ENCODE data around the gene GPATCH1.
A peak's percentile ranks its signal among the peaks of the same experiment; 100 is the strongest.

Gene GPATCH1

DNA sequence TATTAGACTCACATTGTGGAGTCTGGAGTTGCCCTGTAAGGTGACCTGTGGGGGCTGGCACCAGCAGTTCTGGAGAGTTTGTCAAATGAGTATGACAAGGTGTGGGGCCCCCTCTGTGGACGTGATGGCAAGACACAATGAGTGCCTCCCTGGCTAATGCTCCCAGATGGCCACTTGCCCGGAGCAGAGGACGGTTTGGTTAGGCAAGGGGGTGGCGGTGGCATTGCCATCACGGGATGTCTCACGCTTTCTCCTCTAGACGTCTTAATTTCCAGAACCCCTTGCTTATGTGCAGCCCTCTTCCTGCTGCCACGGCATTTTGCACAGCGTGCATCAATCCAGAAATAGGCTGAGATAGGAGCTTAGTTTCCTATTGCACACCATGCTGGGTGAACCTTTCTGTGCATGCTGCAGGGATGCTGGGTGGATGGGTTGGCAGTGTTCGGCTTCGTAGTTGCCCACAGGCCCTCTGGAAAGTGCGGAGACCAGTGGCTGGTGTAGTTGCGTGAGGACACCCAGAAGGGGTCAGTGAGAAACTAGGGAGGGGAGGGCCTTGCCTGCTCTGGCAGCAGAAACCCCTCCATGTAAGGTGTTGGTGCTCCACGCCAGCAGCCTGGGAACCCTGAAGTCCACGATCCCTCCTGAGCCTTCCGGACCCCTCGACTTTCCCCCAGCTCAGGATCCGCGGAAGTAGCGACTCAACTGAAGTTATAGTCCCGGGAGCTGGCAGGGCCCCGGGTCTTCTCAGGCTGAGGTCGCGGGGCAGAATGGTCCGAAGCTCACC, 95.1 kb downstream of the GPATCH1 start:
- TF ChIP-seq, protein P1, sequence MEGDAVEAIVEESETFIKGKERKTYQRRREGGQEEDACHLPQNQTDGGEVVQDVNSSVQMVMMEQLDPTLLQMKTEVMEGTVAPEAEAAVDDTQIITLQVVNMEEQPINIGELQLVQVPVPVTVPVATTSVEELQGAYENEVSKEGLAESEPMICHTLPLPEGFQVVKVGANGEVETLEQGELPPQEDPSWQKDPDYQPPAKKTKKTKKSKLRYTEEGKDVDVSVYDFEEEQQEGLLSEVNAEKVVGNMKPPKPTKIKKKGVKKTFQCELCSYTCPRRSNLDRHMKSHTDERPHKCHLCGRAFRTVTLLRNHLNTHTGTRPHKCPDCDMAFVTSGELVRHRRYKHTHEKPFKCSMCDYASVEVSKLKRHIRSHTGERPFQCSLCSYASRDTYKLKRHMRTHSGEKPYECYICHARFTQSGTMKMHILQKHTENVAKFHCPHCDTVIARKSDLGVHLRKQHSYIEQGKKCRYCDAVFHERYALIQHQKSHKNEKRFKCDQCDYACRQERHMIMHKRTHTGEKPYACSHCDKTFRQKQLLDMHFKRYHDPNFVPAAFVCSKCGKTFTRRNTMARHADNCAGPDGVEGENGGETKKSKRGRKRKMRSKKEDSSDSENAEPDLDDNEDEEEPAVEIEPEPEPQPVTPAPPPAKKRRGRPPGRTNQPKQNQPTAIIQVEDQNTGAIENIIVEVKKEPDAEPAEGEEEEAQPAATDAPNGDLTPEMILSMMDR (IDR thresholded peaks at IDR 0.05; ENCODE audit: low read depth, low read length): no peak
- peak; percentile 38 for DNase-seq (ENCODE audit: low read depth, low spot score)
- in situ Hi-C loops (cut with HindIII; ENCODE audit: low sequenced_read_pairs): no loop called here
- H3K4me3 ChIP-seq (ENCODE audit: low read depth, low read length): peak overlapping the region; percentile 70

DNA sequence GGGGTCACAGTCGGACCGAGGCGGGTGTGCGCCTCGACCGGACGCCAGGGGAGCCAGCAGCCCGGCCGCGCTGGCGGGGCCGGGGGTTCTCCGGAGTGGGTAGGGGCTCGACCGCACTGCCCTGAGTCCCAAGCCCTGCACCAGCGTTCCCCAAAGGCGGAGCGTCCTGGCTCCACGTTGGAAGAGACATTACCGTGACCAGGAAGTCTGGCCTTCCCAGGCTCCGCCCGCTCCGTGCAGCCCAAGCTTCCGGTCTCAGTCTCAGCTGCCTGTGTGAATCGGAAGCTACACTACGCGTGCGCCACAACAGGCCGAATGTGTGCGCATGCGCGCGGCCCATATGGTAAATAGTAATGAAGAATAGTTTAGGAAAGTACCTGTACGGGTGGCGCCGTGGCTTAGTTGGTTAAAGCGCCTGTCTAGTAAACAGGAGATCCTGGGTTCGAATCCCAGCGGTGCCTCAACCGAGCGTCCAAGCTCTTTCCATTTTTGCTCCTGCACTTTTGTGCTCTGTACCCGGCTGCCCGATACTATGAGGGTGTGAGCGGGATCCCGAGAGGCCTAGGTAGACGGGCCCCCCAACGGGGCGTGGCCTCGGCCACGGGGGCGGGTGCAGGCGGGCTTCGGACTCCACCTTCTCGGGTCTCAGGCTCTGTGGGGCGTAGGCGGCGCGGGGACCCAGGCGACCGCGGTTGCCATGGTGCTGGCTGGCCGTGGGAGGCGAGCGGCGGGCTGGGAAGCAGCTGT, 95.9 kb downstream of the GPATCH1 start:
- in situ Hi-C loops (cut with HindIII; ENCODE audit: low sequenced_read_pairs): no loop called here
- peak; percentile 99 for DNase-seq (ENCODE audit: low read depth, low spot score)
- H3K4me3 ChIP-seq (ENCODE audit: low read depth, low read length): peak overlapping the region; percentile 70
- TF ChIP-seq, protein P1 (IDR thresholded peaks at IDR 0.05; ENCODE audit: low read depth, low read length): no peak

DNA sequence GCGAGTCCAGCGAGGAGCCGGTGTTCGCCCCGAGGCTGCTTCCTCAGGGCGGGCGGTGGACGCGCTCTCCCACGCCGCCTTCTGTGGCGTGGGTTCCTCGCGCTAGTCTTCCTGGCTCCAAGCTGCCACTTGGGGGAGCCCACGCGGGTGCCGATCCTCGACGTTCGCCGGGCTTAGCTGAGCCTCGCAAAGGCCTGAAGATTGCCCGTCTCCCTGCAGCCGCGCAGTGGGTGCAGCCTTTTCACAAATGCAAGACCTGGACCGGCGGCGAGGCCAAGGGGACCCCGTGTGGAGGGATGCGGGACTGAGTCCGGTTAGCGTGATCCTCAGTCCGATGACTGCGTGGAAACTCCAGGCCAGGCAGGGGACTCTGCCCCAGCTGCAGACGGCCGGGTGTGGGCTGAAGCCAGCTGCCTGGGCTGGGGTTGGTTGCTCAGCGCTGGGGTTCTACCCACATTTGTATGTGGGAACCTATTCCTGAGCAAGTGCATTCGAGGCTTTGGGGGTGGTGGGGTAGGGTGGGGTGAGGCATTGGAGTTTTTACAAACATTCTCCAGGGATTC, 96.5 kb downstream of the GPATCH1 start:
- in situ Hi-C loops (cut with HindIII; ENCODE audit: low sequenced_read_pairs): no loop called here
- DNase-seq (ENCODE audit: low read depth, low spot score): peak; percentile 2
- TF ChIP-seq, protein P1 (IDR thresholded peaks at IDR 0.05; ENCODE audit: low read depth, low read length): peak; percentile 45
- H3K4me3 ChIP-seq (ENCODE audit: low read depth, low read length): peak overlapping the region; percentile 43

Data from astrocyte of the spinal cord (primary cell).